Astrocyte (in vitro differentiated cells and primary cell): ENCODE data around the gene ACSL6. TPM values are rescaled to one million over a fixed set of nuclear protein-coding genes. Genes with fewer than 3 reads are reported as not detected.

Experiments
- DNase-seq: peaks from one replicate; pipeline ENCODE4 v3.0.0-alpha.2; 2010; ENCODE audit warnings: low read depth
- FAIRE-seq: peaks from 2 replicates; lab custom pipeline; 2011; peaks lifted over from hg19 to GRCh38; lab: Jason Lieb, UNC
- H2AFZ ChIP-seq: 2 replicates; pipeline ENCODE4 v1.6.0; 2012; ENCODE audit warnings: low read depth, low read length, inconsistent platforms
- H3K27ac ChIP-seq: 2 replicates; pipeline ENCODE4 v1.5.1; 2011; ENCODE audit warnings: low read depth, low read length, inconsistent platforms
- H3K27me3 ChIP-seq: 2 replicates; pipeline ENCODE4 v1.6.0; 2011; ENCODE audit warnings: low read length, inconsistent platforms; ENCODE audit not compliant: insufficient read depth
- H3K36me3 ChIP-seq: 2 replicates; pipeline ENCODE4 v1.5.1; 2011; ENCODE audit warnings: low read length, inconsistent platforms; ENCODE audit not compliant: insufficient read depth
- H3K4me1 ChIP-seq: 2 replicates; pipeline ENCODE4 v1.5.1; 2011; ENCODE audit warnings: low read length, inconsistent platforms; ENCODE audit not compliant: insufficient read depth
- H3K4me2 ChIP-seq: 2 replicates; pipeline ENCODE4 v1.6.0; 2012; ENCODE audit warnings: low read length, inconsistent platforms
- H3K4me3 ChIP-seq: 2 replicates; pipeline ENCODE4 v1.5.1; 2011; ENCODE audit warnings: low read depth, mild to moderate bottlenecking, low read length, inconsistent platforms; ENCODE audit not compliant: insufficient read depth
- H3K79me2 ChIP-seq: 2 replicates; pipeline ENCODE4 v1.6.0; 2012; ENCODE audit warnings: mild to moderate bottlenecking, low read length, inconsistent platforms; ENCODE audit not compliant: insufficient read depth
- H3K9ac ChIP-seq: 2 replicates; pipeline ENCODE4 v1.6.0; 2012; ENCODE audit warnings: mild to moderate bottlenecking, low read length, inconsistent platforms
- H3K9me3 ChIP-seq: 2 replicates; pipeline ENCODE4 v1.5.1; 2012; ENCODE audit warnings: low read depth, mild to moderate bottlenecking, low read length, inconsistent platforms; ENCODE audit not compliant: insufficient read depth
- H4K20me1 ChIP-seq: 2 replicates; pipeline ENCODE4 v1.6.0; 2012; ENCODE audit warnings: low read length, inconsistent platforms; ENCODE audit not compliant: insufficient read depth
- H3K27ac Mint-ChIP-seq: one replicate; pipeline ENCODE4 v1.8.0; 2021; ENCODE audit warnings: mild to moderate bottlenecking, mixed read lengths; ENCODE audit not compliant: unreplicated experiment
- H3K27me3 Mint-ChIP-seq: one replicate; pipeline ENCODE4 v1.8.0; 2021; ENCODE audit warnings: low read depth, mixed read lengths; ENCODE audit not compliant: unreplicated experiment
- H3K36me3 Mint-ChIP-seq: one replicate; pipeline ENCODE4 v1.8.0; 2021; ENCODE audit warnings: low read depth, mixed read lengths; ENCODE audit not compliant: unreplicated experiment
- H3K4me1 Mint-ChIP-seq: one replicate; pipeline ENCODE4 v1.8.0; 2021; ENCODE audit warnings: low read depth, mixed read lengths; ENCODE audit not compliant: unreplicated experiment
- H3K4me3 Mint-ChIP-seq: one replicate; pipeline ENCODE4 v1.8.0; 2021; ENCODE audit warnings: mild to moderate bottlenecking, moderate library complexity, mixed read lengths; ENCODE audit not compliant: unreplicated experiment
- H3K9me3 Mint-ChIP-seq: one replicate; pipeline ENCODE4 v1.8.0; 2021; ENCODE audit warnings: mild to moderate bottlenecking, mixed read lengths; ENCODE audit not compliant: unreplicated experiment
- CTCF ChIP-seq: IDR thresholded peaks from 2 replicates; pipeline ENCODE4 v1.5.1; 2011; ENCODE audit warnings: low read depth, mild to moderate bottlenecking, inconsistent platforms, low read length, moderate library complexity; ENCODE audit not compliant: insufficient read depth
- EZH2 ChIP-seq: IDR thresholded peaks from 2 replicates; pipeline ENCODE4 v1.6.1; 2012; ENCODE audit warnings: mild to moderate bottlenecking, low read length, inconsistent platforms; ENCODE audit not compliant: insufficient read depth
- total RNA-seq: library from RNA; stranded (reverse); gene quantifications from 2 replicates; pipeline ENCODE4 v1.2.1, GENCODE V29; 2021

ACSL6 gene
- total RNA-seq, 1 donor from 2014 or later: 0.07 TPM

- no peak overlapping the region for H3K4me3 ChIP-seq
- FAIRE-seq (no peak), DNase-seq (no peak)
- H3K27me3 ChIP-seq: no peaks in the 10 kb centered on the region
- H3K4me3 Mint-ChIP-seq: no peak overlapping the region
- peaks cover 34% of the 10 kb centered on the region for H3K27me3 Mint-ChIP-seq
- no peak for TF ChIP-seq CTCF
- no peak for TF ChIP-seq EZH2
- no peaks in the 10 kb centered on the region for H4K20me1 ChIP-seq
- H3K79me2 ChIP-seq: no peaks in the 10 kb centered on the region
- no peaks in the 10 kb centered on the region for H3K9me3 Mint-ChIP-seq
- H3K27ac Mint-ChIP-seq: peak overlapping the region; percentile 77
- H2AFZ ChIP-seq: no peak overlapping the region
- no peaks in the 10 kb centered on the region for H3K36me3 Mint-ChIP-seq
- H3K4me2 ChIP-seq: no peak overlapping the region
- H3K4me1 ChIP-seq: no peaks in the 10 kb centered on the region
- H3K4me1 Mint-ChIP-seq: peaks cover 6% of the 10 kb centered on the region
- no peaks in the 10 kb centered on the region for H3K36me3 ChIP-seq
- no peaks in the 10 kb centered on the region for H3K9me3 ChIP-seq
- H3K27ac ChIP-seq: no peak overlapping the region
- no peak overlapping the region for H3K9ac ChIP-seq
These were observed 34.8 kb downstream of the ACSL6 start for GRCh38 chr5:131976414-131977211.

GRCh38 chr5:131974956-131975726, 36.3 kb downstream of the ACSL6 start:
- FAIRE-seq (no peak), DNase-seq (no peak)
- no peak for TF ChIP-seq CTCF
- no peak for TF ChIP-seq EZH2
- Histone ChIP-seq H3K79me2 (no peaks in the 10 kb centered on the region), H3K36me3 (no peaks in the 10 kb centered on the region), H3K27ac (no peak overlapping the region), H3K9ac (no peak overlapping the region), H3K27me3 (no peaks in the 10 kb centered on the region), H3K9me3 (no peaks in the 10 kb centered on the region), H4K20me1 (no peaks in the 10 kb centered on the region), H3K4me1 (no peaks in the 10 kb centered on the region), H3K4me2 (no peak overlapping the region), H3K4me3 (no peak overlapping the region), H2AFZ (no peak overlapping the region)
- Mint-ChIP-seq H3K27me3 (peaks cover 30% of the 10 kb centered on the region), H3K36me3 (no peaks in the 10 kb centered on the region), H3K4me1 (peaks cover 6% of the 10 kb centered on the region), H3K27ac (no peak overlapping the region), H3K9me3 (no peaks in the 10 kb centered on the region), H3K4me3 (no peak overlapping the region)
